Body of pancreas (tissue), 4 donors: ENCODE measurements around the gene C21orf58.

ENCODE experiments used
- CTCF ChIP-seq, 7 experiments: fragments of 450-650 bp in 4 of 7; fragments of 200-600 bp in 3 of 7; sonication (generic) in 3 of 7; IDR thresholded peaks; one replicate each; pipeline ENCODE4 v1.5.1; 2016 to 2019; ENCODE audit warnings: antibody characterized with exemption in 7 of 7
- POLR2A ChIP-seq, 3 donors: fragments of 450-650 bp; IDR thresholded peaks; one replicate each; pipeline ENCODE4 v1.6.1; 2016; ENCODE audit warnings: antibody characterized with exemption in 3 of 3, mild to moderate bottlenecking in 2 of 3

DNA sequence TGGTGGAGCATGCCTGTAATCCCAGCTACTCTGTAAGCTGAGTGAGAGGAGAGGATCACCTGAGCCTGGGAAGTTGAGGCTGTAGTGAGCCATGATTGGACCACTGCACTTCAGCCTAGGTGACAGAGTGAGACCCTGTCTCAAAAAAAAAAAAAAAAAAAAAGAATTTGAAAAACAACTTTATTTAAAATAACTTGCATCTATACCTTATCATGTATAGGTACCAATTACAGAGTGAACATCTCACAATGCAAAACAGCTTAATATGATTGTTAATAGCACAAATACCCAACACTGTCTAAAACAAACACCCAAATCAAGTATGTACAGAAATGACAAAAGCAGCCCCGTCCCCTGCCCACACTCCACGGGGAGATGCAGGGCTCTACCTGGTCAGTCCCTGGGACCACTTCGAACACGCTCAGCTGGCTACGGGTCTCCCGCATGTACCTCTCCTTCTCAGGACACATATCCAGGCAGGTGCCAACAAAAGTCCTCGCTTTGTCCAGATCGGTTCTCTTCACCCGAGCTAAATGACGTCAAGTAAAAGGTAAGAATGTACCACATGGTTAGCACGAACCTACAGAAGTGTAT, 48.8 kb downstream of the C21orf58 start:
- TF ChIP-seq POLR2A (IDR thresholded peaks at IDR 0.05) = no peak
- TF ChIP-seq CTCF (IDR thresholded peaks at IDR 0.05) = no peak
